ENCODE results near the gene ESCO1.
"Not testable (repeated sequence)": the region's sequence is repeated elsewhere in the genome, so short reads cannot be mapped to it uniquely, and the experiment has no call there.

ESCO1 gene

GRCh38 chr18:21593540-21594257, 6.8 kb downstream of the ESCO1 start:
- in situ Hi-C loops (cut with MboI; ENCODE audit: low sequenced_read_pairs): no loop called here

GRCh38 chr18:21592361-21592760, 8.1 kb downstream of the ESCO1 start:
- in situ Hi-C loops (cut with MboI; ENCODE audit: low sequenced_read_pairs): not testable (repeated sequence)

GRCh38 chr18:21584391-21584790, 16.1 kb downstream of the ESCO1 start:
- in situ Hi-C loops (cut with MboI; ENCODE audit: low sequenced_read_pairs): no loop called here

- in situ Hi-C loops (cut with MboI; ENCODE audit: low sequenced_read_pairs): no loop called here
These were observed 24.8 kb downstream of the ESCO1 start for GRCh38 chr18:21575656-21576055.

- in situ Hi-C loops (cut with MboI; ENCODE audit: low sequenced_read_pairs): no loop called here
These were observed 28.7 kb downstream of the ESCO1 start for GRCh38 chr18:21571772-21572171.

- in situ Hi-C loops (cut with MboI; ENCODE audit: low sequenced_read_pairs): no loop called here
These were observed 41.3 kb downstream of the ESCO1 start for GRCh38 chr18:21559195-21559594.

- in situ Hi-C loops (cut with MboI; ENCODE audit: low sequenced_read_pairs): no loop called here
These were observed 42.8 kb downstream of the ESCO1 start for GRCh38 chr18:21557607-21558253.

GRCh38 chr18:21550510-21550970, 50.0 kb downstream of the ESCO1 start:
- in situ Hi-C loops (cut with MboI; ENCODE audit: low sequenced_read_pairs): no loop called here

- in situ Hi-C loops (cut with MboI; ENCODE audit: low sequenced_read_pairs): no loop called here
These were observed 51.9 kb downstream of the ESCO1 start for GRCh38 chr18:21548647-21549046.

- in situ Hi-C loops (cut with MboI; ENCODE audit: low sequenced_read_pairs): no loop called here
These were observed 54.1 kb downstream of the ESCO1 start for GRCh38 chr18:21546423-21546822.

- in situ Hi-C loops (cut with MboI; ENCODE audit: low sequenced_read_pairs): no loop called here
These were observed 62.3 kb downstream of the ESCO1 start for GRCh38 chr18:21538230-21538629.

GRCh38 chr18:21534327-21534726, 66.2 kb downstream of the ESCO1 start:
- in situ Hi-C loops (cut with MboI; ENCODE audit: low sequenced_read_pairs): no loop called here

- in situ Hi-C loops (cut with MboI; ENCODE audit: low sequenced_read_pairs): no loop called here
These were observed 74.0 kb downstream of the ESCO1 start for GRCh38 chr18:21526463-21526862.

- in situ Hi-C loops (cut with MboI; ENCODE audit: low sequenced_read_pairs): no loop called here
These were observed 74.6 kb downstream of the ESCO1 start for GRCh38 chr18:21525916-21526315.

- in situ Hi-C loops (cut with MboI; ENCODE audit: low sequenced_read_pairs): no loop called here
These were observed 78.0 kb downstream of the ESCO1 start for GRCh38 chr18:21522530-21522929.

GRCh38 chr18:21513741-21514140, 86.8 kb downstream of the ESCO1 start:
- in situ Hi-C loops (cut with MboI; ENCODE audit: low sequenced_read_pairs): no loop called here

- in situ Hi-C loops (cut with MboI; ENCODE audit: low sequenced_read_pairs): no loop called here
These were observed 87.2 kb downstream of the ESCO1 start for GRCh38 chr18:21513292-21513691.

- in situ Hi-C loops (cut with MboI; ENCODE audit: low sequenced_read_pairs): no loop called here
These were observed 91.4 kb downstream of the ESCO1 start for GRCh38 chr18:21509062-21509461.

GRCh38 chr18:21507913-21508701, 92.4 kb downstream of the ESCO1 start:
- in situ Hi-C loops (cut with MboI; ENCODE audit: low sequenced_read_pairs): no loop called here

- in situ Hi-C loops (cut with MboI; ENCODE audit: low sequenced_read_pairs): no loop called here
These were observed 97.8 kb downstream of the ESCO1 start for GRCh38 chr18:21502661-21503060.

GRCh38 chr18:21499997-21500396, 100.5 kb downstream of the ESCO1 start:
- in situ Hi-C loops (cut with MboI; ENCODE audit: low sequenced_read_pairs): loop anchor here (25.0 kb wide), 1 partner anchor 137 kb away; no protein-coding TSS in a partner anchor
